Measurements from ENCODE around the gene ADAMTS17. TPM values are rescaled to one million over a fixed set of nuclear protein-coding genes. Genes with fewer than 3 reads are reported as not detected.
"Not testable (repeated sequence)": the region's sequence is repeated elsewhere in the genome, so short reads cannot be mapped to it uniquely, and the experiment has no call there.

The ADAMTS17 gene
- total and polyA plus RNA-seq, 8 donors = 4.2 to 16.4 (median 10.8) TPM

DNA sequence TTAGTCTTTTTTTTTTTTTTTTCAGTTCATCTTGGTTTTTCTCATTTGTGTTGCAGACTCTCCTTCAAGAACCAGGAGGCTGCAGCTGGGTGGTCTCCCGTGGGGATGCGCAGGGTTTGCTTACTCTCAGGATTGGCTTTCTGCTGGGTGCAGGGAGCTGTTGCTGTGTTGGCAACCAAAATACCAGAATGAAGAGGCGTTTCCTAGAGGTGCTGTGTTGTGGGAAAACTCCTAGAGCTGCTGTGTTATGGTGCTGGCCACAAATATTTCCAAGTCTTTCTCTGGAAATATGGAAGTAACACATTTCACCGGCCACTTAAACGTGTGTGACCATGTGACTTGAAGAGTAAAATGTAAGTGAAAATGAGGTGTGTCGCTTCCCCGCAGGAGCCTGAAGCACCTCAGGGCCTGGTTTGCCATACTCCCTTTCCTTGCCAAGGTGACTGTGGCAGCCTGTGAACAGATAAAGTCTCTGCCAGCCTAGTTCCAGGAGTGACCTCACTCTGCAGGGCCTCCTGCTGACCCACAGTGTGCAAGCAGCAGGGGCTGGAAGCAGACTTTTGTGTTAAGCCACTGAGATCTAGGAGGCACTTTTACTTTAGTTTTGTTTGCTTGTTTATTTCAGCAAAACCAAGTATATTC lies 258.9 kb downstream of the ADAMTS17 start:
- Histone ChIP-seq H3K4me3 (no peak overlapping the region), H3K27me3 (no peaks in the 10 kb centered on the region), H3K9me3 (no peaks in the 10 kb centered on the region), H3K36me3 (no peaks in the 10 kb centered on the region), H3K27ac (peak overlapping the region; percentile 13 to 77 (median 54)), H3K4me1 (peaks cover 11 to 38% (median 37%) of the 10 kb centered on the region in 3 donors)
- TF ChIP-seq, protein P1, sequence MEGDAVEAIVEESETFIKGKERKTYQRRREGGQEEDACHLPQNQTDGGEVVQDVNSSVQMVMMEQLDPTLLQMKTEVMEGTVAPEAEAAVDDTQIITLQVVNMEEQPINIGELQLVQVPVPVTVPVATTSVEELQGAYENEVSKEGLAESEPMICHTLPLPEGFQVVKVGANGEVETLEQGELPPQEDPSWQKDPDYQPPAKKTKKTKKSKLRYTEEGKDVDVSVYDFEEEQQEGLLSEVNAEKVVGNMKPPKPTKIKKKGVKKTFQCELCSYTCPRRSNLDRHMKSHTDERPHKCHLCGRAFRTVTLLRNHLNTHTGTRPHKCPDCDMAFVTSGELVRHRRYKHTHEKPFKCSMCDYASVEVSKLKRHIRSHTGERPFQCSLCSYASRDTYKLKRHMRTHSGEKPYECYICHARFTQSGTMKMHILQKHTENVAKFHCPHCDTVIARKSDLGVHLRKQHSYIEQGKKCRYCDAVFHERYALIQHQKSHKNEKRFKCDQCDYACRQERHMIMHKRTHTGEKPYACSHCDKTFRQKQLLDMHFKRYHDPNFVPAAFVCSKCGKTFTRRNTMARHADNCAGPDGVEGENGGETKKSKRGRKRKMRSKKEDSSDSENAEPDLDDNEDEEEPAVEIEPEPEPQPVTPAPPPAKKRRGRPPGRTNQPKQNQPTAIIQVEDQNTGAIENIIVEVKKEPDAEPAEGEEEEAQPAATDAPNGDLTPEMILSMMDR (IDR thresholded peaks at IDR 0.05) = no peak
- 35 to 42% methylated on average over 7 of the region's 7 CpGs for WGBS, 2 donors
- DNase-seq (peak in 4 of 6 donors; percentile 63 to 84 (median 74)), ATAC-seq (peak; percentile 81 to 93 (median 88)), FAIRE-seq (no peak)
- intact Hi-C loops (cut with DNase I) = no loop called here

DNA sequence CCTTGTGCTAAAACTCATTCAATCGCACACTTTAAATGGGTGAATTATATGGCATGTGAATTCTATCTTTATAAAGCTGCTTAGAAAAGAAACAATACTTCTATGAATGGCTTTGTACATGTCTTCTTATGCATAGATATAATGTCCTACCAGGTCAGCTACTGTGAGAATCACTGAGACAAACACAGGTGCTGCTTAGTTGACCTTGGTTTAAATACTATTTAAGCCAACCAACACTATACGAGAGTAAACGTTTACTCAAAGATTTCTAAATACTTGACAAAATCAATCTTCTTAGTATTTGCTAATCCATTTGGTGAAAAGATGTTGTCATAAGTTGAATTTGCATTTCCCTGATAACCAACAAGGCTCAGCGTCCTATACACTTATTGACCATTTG lies 260.3 kb downstream of the ADAMTS17 start:
- Histone ChIP-seq H3K4me3 (no peak overlapping the region), H3K9me3 (no peaks in the 10 kb centered on the region), H3K4me1 (peaks cover 11 to 38% (median 37%) of the 10 kb centered on the region in 3 donors), H3K27ac (peak overlapping the region; percentile 20 to 77 (median 62)), H3K27me3 (no peaks in the 10 kb centered on the region), H3K36me3 (no peaks in the 10 kb centered on the region)
- peak in 3 of 6 donors; percentile 49 to 67 (median 52) for DNase-seq
- intact Hi-C loops (cut with DNase I) = no loop called here
- no peak for FAIRE-seq
- WGBS, 2 donors = 15 to 18% methylated on average over 4 of the region's 4 CpGs
- peak; percentile 76 to 87 (median 84) for ATAC-seq
- TF ChIP-seq, protein P1 (IDR thresholded peaks at IDR 0.05) = no peak

DNA sequence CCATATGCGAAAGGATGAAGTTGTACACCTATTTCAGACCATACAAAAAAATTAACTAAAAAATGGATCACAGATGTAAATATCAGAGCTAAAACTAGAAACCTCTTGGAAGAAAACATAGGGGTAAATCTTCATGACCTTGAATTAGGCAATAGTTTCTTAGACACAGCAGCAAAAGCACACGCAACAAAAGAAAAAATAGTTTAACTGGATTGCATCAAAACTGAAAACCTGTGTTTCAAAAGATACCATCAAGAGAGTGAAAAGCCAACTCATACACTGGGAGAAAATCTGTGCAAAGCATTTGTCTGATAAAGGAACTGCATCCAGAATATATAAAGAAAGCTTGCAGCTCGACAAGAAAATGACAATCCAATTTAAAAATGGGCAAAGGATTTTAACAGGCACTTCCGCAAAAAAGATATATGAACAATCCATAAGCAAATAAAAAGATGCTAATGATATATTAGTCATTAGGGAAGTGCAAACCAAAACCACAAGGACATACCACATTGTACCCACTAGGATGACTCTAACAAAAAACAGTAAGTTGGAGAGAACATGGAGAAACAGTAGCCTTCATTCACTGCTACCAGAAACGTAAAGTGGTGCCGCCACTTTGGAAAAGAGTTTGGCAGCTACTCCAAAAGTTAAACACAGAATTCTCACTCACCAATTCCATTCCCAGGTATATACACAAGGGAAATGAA lies 263.1 kb downstream of the ADAMTS17 start:
- H3K36me3 ChIP-seq = no peaks in the 10 kb centered on the region
- no peak overlapping the region for H3K4me3 ChIP-seq
- TF ChIP-seq, protein P1 (IDR thresholded peaks at IDR 0.05) = no peak
- no peak overlapping the region for H3K27ac ChIP-seq
- no peaks in the 10 kb centered on the region for H3K27me3 ChIP-seq
- whole genome bisulfite sequencing, 2 donors = 58 to 62% methylated on average over 6 of the region's 6 CpGs
- no peaks in the 10 kb centered on the region for H3K9me3 ChIP-seq
- peaks cover 6 to 35% (median 30%) of the 10 kb centered on the region in 3 donors for H3K4me1 ChIP-seq
- intact Hi-C loops (cut with DNase I) = no loop called here
- no peak for DNase-seq
- ATAC-seq = no peak
- no peak for FAIRE-seq

DNA sequence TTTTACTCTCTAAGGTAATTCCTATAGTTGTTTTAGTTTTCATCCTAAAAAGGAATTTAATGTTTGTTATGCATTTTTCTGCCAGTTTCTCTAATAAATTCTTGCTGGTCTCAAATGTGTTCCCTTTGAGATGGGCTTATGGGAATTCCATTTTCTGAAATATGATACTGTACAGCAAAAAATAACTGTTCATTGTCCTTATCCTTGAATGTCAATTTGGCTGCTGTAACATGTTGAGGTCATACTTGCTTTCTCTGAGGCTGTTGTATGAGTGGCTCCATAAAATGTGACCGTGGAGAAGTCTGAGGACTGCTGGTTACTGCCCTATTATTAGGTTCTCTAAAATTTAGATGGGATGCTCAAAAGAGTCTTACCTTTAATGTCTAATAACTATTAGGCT lies 266.5 kb downstream of the ADAMTS17 start:
- Histone ChIP-seq H3K4me3 (no peak overlapping the region), H3K36me3 (no peaks in the 10 kb centered on the region), H3K9me3 (no peaks in the 10 kb centered on the region), H3K27me3 (no peaks in the 10 kb centered on the region), H3K4me1 (peaks cover 0 to 4% (median 3%) of the 10 kb centered on the region in 3 donors), H3K27ac (no peak overlapping the region)
- peak in 1 of 4 donors; percentile 36 for ATAC-seq
- no peak for DNase-seq
- TF ChIP-seq, protein P1 (IDR thresholded peaks at IDR 0.05) = no peak
- FAIRE-seq = no peak
- WGBS, 2 donors = 75 to 80% methylated on average over 1 of the region's 1 CpG
- intact Hi-C loops (cut with DNase I) = no loop called here

DNA sequence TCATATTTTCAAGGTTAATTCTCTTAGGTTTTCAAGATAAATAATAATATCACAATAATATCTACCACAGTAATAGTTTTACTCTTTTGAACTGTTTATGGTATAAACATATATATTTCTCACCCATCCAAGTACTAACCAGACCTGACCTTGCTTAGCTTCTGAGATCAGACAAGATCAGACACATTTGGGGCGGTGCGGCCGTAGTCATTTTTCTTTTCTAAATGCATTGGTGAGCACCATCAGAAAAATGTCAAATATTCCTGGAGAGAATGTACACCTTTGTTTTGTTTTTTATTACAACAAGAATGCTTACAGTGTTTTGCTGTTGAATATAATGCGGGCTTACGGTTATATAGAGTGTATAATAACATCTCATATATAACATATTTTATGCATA lies 267.8 kb downstream of the ADAMTS17 start:
- no peak for ATAC-seq

DNA sequence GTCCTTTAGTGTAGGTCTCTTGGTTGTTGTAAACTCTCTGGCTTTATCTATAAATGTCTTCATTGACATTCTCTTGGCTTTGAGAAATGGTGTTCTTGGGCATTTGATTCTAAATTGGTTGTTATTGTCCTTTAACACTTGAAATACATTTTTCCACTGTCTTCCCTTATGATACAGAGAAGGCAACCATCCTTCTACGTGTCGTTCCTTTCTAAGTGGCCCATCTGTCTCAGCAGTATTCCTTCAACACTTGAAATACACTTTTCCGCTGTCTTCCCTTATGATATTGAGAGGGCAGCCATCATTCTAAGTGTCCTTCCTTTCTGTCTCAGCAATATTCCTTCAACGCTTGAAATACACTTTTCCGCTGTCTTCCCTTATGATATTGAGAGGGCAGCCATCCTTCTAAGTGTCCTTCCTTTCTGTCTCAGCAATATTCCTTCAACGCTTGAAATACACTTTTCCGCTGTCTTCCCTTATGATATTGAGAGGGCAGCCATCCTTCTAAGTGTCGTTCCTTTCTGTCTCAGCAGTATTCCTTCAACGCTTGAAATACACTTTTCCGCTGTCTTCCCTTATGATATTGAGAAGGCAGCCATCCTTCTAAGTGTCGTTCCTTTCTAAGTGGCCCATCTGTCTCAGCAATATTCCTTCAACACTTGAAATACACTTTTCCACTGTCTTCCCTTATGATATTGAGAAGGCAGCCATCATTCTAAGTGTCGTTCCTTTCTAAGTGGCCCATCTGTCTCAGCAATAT lies 275.1 kb downstream of the ADAMTS17 start:
- H3K4me1 ChIP-seq; H3K36me3 ChIP-seq; ATAC-seq; intact Hi-C loops (cut with DNase I); H3K9me3 ChIP-seq; FAIRE-seq; H3K27ac ChIP-seq; H3K27me3 ChIP-seq; H3K4me3 ChIP-seq; DNase-seq: not testable (repeated sequence)
- 78 to 87% methylated on average over 9 to 10 of the region's 12 CpGs for WGBS, 2 donors

More for the DNA sequence above, 267.8 kb downstream of the ADAMTS17 start:
- Histone ChIP-seq H3K4me1 (peaks cover 0 to 3% (median 0%) of the 10 kb centered on the region in 3 donors), H3K9me3 (no peaks in the 10 kb centered on the region), H3K27me3 (no peaks in the 10 kb centered on the region), H3K4me3 (no peak overlapping the region), H3K36me3 (no peaks in the 10 kb centered on the region), H3K27ac (no peak overlapping the region)
- intact Hi-C loops (cut with DNase I) = no loop called here
- FAIRE-seq (no peak), DNase-seq (no peak)
- WGBS, 2 donors = 96% methylated on average over 5 of the region's 5 CpGs
- TF ChIP-seq, protein P1 (IDR thresholded peaks at IDR 0.05) = no peak
